Measurements from ENCODE around the gene TIMP3.

TIMP3 gene

GRCh38 chr22:32830957-32831356 lies 29.5 kb downstream of the TIMP3 start:
- Histone ChIP-seq H3K36me3 (replicated peaks) (peaks cover 83% of the 10 kb centered on the region), H3K27me3 (replicated peaks) (no peaks in the 10 kb centered on the region), H3K4me3 (ENCODE audit: low read depth, low read length) (no peak overlapping the region), H3K27ac (no peak overlapping the region)
- in situ Hi-C loops (cut with HindIII; ENCODE audit: low pct_ligation_motif_present, low sequenced_read_pairs) = no loop called here
- no peak for TF ChIP-seq CTCF (IDR thresholded peaks at IDR 0.05; ENCODE audit: low read depth, low read length, missing control alignments)
- DNase-seq = no peak

GRCh38 chr22:32831584-32831983 lies 30.1 kb downstream of the TIMP3 start:
- no peaks in the 10 kb centered on the region for H3K27me3 ChIP-seq (replicated peaks)
- DNase-seq = no peak
- peaks cover 88% of the 10 kb centered on the region for H3K36me3 ChIP-seq (replicated peaks)
- TF ChIP-seq CTCF (IDR thresholded peaks at IDR 0.05; ENCODE audit: low read depth, low read length, missing control alignments) = no peak
- in situ Hi-C loops (cut with HindIII; ENCODE audit: low pct_ligation_motif_present, low sequenced_read_pairs) = no loop called here
- H3K4me3 ChIP-seq (ENCODE audit: low read depth, low read length) = no peak overlapping the region
- H3K27ac ChIP-seq = no peak overlapping the region

GRCh38 chr22:32832174-32832573 lies 30.7 kb downstream of the TIMP3 start:
- no peak for TF ChIP-seq CTCF (IDR thresholded peaks at IDR 0.05; ENCODE audit: low read depth, low read length, missing control alignments)
- H3K27ac ChIP-seq = no peak overlapping the region
- H3K27me3 ChIP-seq (replicated peaks) = no peaks in the 10 kb centered on the region
- DNase-seq = no peak
- in situ Hi-C loops (cut with HindIII; ENCODE audit: low pct_ligation_motif_present, low sequenced_read_pairs) = no loop called here
- H3K4me3 ChIP-seq (ENCODE audit: low read depth, low read length) = no peak overlapping the region
- H3K36me3 ChIP-seq (replicated peaks) = peaks cover 89% of the 10 kb centered on the region

GRCh38 chr22:32836280-32837123 lies 35.0 kb downstream of the TIMP3 start:
- H3K36me3 ChIP-seq (replicated peaks) = peaks cover 76% of the 10 kb centered on the region
- in situ Hi-C loops (cut with HindIII; ENCODE audit: low pct_ligation_motif_present, low sequenced_read_pairs) = no loop called here
- peak; percentile 65 for TF ChIP-seq CTCF (IDR thresholded peaks at IDR 0.05; ENCODE audit: low read depth, low read length, missing control alignments)
- DNase-seq = no peak
- no peak overlapping the region for H3K4me3 ChIP-seq (ENCODE audit: low read depth, low read length)
- no peak overlapping the region for H3K27ac ChIP-seq
- no peaks in the 10 kb centered on the region for H3K27me3 ChIP-seq (replicated peaks)

- no peaks in the 10 kb centered on the region for H3K27me3 ChIP-seq (replicated peaks)
- TF ChIP-seq CTCF (IDR thresholded peaks at IDR 0.05; ENCODE audit: low read depth, low read length, missing control alignments) = no peak
- in situ Hi-C loops (cut with HindIII; ENCODE audit: low pct_ligation_motif_present, low sequenced_read_pairs) = no loop called here
These were observed 35.6 kb downstream of the TIMP3 start for GRCh38 chr22:32837142-32837541.

GRCh38 chr22:32837803-32838202 lies 36.3 kb downstream of the TIMP3 start:
- H3K4me3 ChIP-seq (ENCODE audit: low read depth, low read length) = no peak overlapping the region
- DNase-seq = no peak
- in situ Hi-C loops (cut with HindIII; ENCODE audit: low pct_ligation_motif_present, low sequenced_read_pairs) = no loop called here
- peaks cover 75% of the 10 kb centered on the region for H3K36me3 ChIP-seq (replicated peaks)
- no peak for TF ChIP-seq CTCF (IDR thresholded peaks at IDR 0.05; ENCODE audit: low read depth, low read length, missing control alignments)
- H3K27me3 ChIP-seq (replicated peaks) = no peaks in the 10 kb centered on the region
- no peak overlapping the region for H3K27ac ChIP-seq

More at GRCh38 chr22:32837142-32837541, 35.6 kb downstream of the TIMP3 start:
- peaks cover 74% of the 10 kb centered on the region for H3K36me3 ChIP-seq (replicated peaks)
- no peak overlapping the region for H3K4me3 ChIP-seq (ENCODE audit: low read depth, low read length)
- H3K27ac ChIP-seq = no peak overlapping the region
- DNase-seq = no peak
